Left lung (tissue), 10 donors: ENCODE results near the gene DIRAS1. TPM values are rescaled to one million over a fixed set of nuclear protein-coding genes. Genes with fewer than 3 reads are reported as not detected.

Experiments
- ATAC-seq: fragments of 200-7000 bp; cut with Tn5 transposase; one replicate; pipeline ENCODE4 v1.9.1; 2020; ENCODE audit warnings: moderate library complexity
- DNase-seq, 4 donors: peaks; one replicate each; pipeline ENCODE4 v3.0.0-alpha.2; 2013 to 2020
- H3K27ac ChIP-seq, 2 donors: fragments of 200-600 bp; sonication (generic) in 1 of 2; one replicate each; pipeline versions ENCODE4 v1.5.0 to v1.8.0; 2020 to 2021
- H3K27me3 ChIP-seq, 2 donors: fragments of 200-600 bp; sonication (generic) in 1 of 2; one replicate each; pipeline versions ENCODE4 v1.5.0 to v1.8.0; 2020 to 2021
- H3K36me3 ChIP-seq, 2 donors: fragments of 200-600 bp; sonication (generic) in 1 of 2; one replicate each; pipeline versions ENCODE4 v1.5.0 to v1.8.0; 2020 to 2021
- H3K4me1 ChIP-seq, 2 donors: fragments of 200-600 bp; one replicate each; pipeline ENCODE4 v1.8.0; 2021
- H3K4me3 ChIP-seq, 2 donors: fragments of 200-600 bp; sonication (generic) in 1 of 2; one replicate each; pipeline versions ENCODE4 v1.5.0 to v1.8.0; 2020 to 2021; ENCODE audit warnings: mild to moderate bottlenecking in 1 of 2
- H3K9me3 ChIP-seq, 2 donors: fragments of 200-600 bp; sonication (generic) in 1 of 2; one replicate each; pipeline versions ENCODE4 v1.5.0 to v1.8.0; 2020 to 2021
- CTCF ChIP-seq, 2 donors: fragments of 200-600 bp; sonication (generic) in 1 of 2; IDR thresholded peaks; one replicate each; pipeline versions ENCODE4 v1.5.0 to v1.8.0; 2021; ENCODE audit warnings: antibody characterized with exemption in 2 of 2
- intact Hi-C, 2 donors: fragments of 100-400 bp; cut with DNase I; formaldehyde crosslinking; loops; one replicate each; pipeline versions ENCODE4 v1.11.2 to v1.14.2; 2022
- polyA plus RNA-seq, 6 donors: library from polyadenylated mRNA; unstranded; fragments of 120-200 nt; gene quantifications; one replicate each; pipeline ENCODE4 v1.2.1, GENCODE V29; 2013; ENCODE audit not compliant: insufficient read length in 6 of 6
- total RNA-seq, 2 donors: library from RNA; stranded (reverse); fragmentation: NEBNext Ultra II Directional; extraction: Animal tissue kit (Norgen Biotek cat#: 25700); gene quantifications; one replicate each; pipeline ENCODE4 v1.2.1, GENCODE V29; 2021
- donor health status: DM: no; HTN: yes; CAD: no.
- donor health status: DM: no; HTN: no; CAD: no.

Gene DIRAS1
- total and polyA plus RNA-seq, 8 donors = 0.71 to 4.1 (median 1.5) TPM

- ATAC-seq = no peak
- H3K4me3 ChIP-seq = no peak overlapping the region
- no peak for TF ChIP-seq CTCF (IDR thresholded peaks at IDR 0.05)
- no peak for DNase-seq
- H3K27ac ChIP-seq = no peak overlapping the region
- H3K27me3 ChIP-seq = no peaks in the 10 kb centered on the region
- H3K9me3 ChIP-seq = no peaks in the 10 kb centered on the region
- intact Hi-C loops = no loop called here
- no peaks in the 10 kb centered on the region for H3K4me1 ChIP-seq
- H3K36me3 ChIP-seq = peaks cover 0 to 75% of the 10 kb centered on the region in 2 donors
These were observed 34.2 kb upstream of the DIRAS1 start for GRCh38 chr19:2755448-2755705.

DNA sequence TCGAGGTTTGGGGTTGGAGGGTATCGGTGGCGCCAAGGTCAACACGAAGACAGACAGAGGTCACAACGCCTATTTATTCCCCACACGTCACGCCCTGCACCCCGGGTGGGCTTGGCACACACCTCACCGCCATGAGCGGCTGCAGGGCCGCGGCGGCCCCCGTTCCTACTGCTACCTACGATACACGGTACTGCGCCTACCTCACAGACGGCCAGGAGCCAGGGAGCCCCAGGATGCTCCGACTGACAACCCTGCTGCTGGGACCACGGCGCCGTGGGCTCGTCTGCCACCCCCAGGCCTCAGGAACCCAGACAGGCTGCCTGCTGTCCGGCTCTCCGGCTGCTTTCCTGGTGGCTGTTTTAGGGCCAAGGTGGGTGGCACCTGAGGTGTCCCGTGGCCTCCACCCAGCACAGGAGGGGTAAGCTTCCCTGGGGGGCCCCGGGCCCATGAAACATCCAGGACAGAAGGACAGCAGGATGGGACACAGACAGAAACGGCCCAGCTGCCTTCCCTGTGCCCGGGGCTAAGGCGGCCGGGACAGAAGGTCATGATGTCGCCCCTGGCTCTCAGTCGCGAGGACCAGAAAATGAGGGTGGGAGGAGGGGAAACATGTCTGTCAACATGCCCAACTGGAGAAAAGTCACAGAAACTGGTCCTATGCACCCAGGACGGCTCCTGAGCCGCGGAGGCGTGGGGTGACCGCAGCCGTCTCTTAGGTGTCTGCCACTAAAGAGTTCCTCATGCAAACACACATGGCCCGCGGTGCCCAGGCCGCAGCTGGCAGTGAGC lies 33.7 kb upstream of the DIRAS1 start:
- no peaks in the 10 kb centered on the region for H3K9me3 ChIP-seq
- H3K27ac ChIP-seq = no peak overlapping the region
- ATAC-seq (no peak), DNase-seq (no peak)
- intact Hi-C loops = no loop called here
- H3K4me1 ChIP-seq = no peaks in the 10 kb centered on the region
- no peak for TF ChIP-seq CTCF (IDR thresholded peaks at IDR 0.05)
- no peak overlapping the region for H3K4me3 ChIP-seq
- no peaks in the 10 kb centered on the region for H3K27me3 ChIP-seq
- peaks cover 0 to 70% of the 10 kb centered on the region in 2 donors for H3K36me3 ChIP-seq

- H3K9me3 ChIP-seq = no peaks in the 10 kb centered on the region
- H3K36me3 ChIP-seq = peaks cover 0 to 36% of the 10 kb centered on the region in 2 donors
- no peak overlapping the region for H3K27ac ChIP-seq
- peaks cover 0 to 7% of the 10 kb centered on the region in 2 donors for H3K4me1 ChIP-seq
- ATAC-seq = no peak
- no peak for DNase-seq
- no peaks in the 10 kb centered on the region for H3K27me3 ChIP-seq
- TF ChIP-seq CTCF (IDR thresholded peaks at IDR 0.05) = no peak
- intact Hi-C loops = no loop called here
- no peak overlapping the region for H3K4me3 ChIP-seq
These were observed 30.3 kb upstream of the DIRAS1 start for GRCh38 chr19:2751438-2751830.

- no peak for DNase-seq
- no peak for TF ChIP-seq CTCF (IDR thresholded peaks at IDR 0.05)
- no peak for ATAC-seq
- Histone ChIP-seq H3K4me1 (peaks cover 0 to 7% of the 10 kb centered on the region in 2 donors), H3K36me3 (peaks cover 0 to 31% of the 10 kb centered on the region in 2 donors), H3K27ac (no peak overlapping the region), H3K4me3 (no peak overlapping the region), H3K27me3 (no peaks in the 10 kb centered on the region), H3K9me3 (no peaks in the 10 kb centered on the region)
- intact Hi-C loops = no loop called here
These were observed 29.8 kb upstream of the DIRAS1 start for GRCh38 chr19:2750808-2751437.

DNA sequence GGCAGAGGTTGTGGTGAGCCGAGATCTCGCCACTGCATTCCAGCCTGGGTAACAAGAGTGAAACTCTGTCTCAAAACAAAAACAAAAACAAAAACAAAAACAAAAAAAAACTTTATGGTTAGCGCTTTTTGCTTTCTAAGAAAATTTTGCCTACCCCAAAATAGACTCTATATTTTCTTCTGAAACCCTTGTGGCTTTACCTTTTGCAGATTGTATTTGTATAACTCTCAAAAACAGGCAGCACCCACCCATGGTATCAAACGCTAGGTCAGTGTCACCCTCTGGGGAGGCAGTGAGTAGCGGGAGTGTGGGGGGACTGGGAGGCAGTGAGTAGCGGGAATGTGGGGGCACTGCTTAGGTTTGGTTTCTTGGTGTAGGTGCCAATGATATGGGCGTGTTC lies 26.2 kb upstream of the DIRAS1 start:
- no peaks in the 10 kb centered on the region for H3K36me3 ChIP-seq
- no peak for ATAC-seq
- no peak for DNase-seq
- peaks cover 0 to 21% of the 10 kb centered on the region in 2 donors for H3K27me3 ChIP-seq
- H3K4me1 ChIP-seq = peaks cover 0 to 7% of the 10 kb centered on the region in 2 donors
- H3K4me3 ChIP-seq = no peak overlapping the region
- intact Hi-C loops = loop anchor here in 1 of 2 donors (10.0 kb wide), 1 partner anchor 93 kb away; no protein-coding TSS in a partner anchor
- no peaks in the 10 kb centered on the region for H3K9me3 ChIP-seq
- no peak overlapping the region for H3K27ac ChIP-seq
- no peak for TF ChIP-seq CTCF (IDR thresholded peaks at IDR 0.05)
